ENCODE results near the gene ANO10. TPM values are rescaled to one million over a fixed set of nuclear protein-coding genes. Genes with fewer than 3 reads are reported as not detected.
"Not testable (repeated sequence)": the region's sequence is repeated elsewhere in the genome, so short reads cannot be mapped to it uniquely, and the experiment has no call there.

The ANO10 gene
- total RNA-seq, 1 donor from 2014 or later = 32.8 TPM

- DNase-seq (ENCODE audit: extremely low spot score, unreplicated experiment) = no peak
- no peak overlapping the region for H3K27ac Mint-ChIP-seq (ENCODE audit: unreplicated experiment)
Observed at GRCh38 chr3:43363621-43364266, 258.1 kb downstream of the ANO10 start.

GRCh38 chr3:43362961-43363360, 258.9 kb downstream of the ANO10 start:
- Mint-ChIP-seq H3K4me3 (ENCODE audit: unreplicated experiment) (no peak overlapping the region), H3K27me3 (ENCODE audit: unreplicated experiment) (no peaks in the 10 kb centered on the region), H3K27ac (ENCODE audit: unreplicated experiment) (no peak overlapping the region), H3K9me3 (ENCODE audit: unreplicated experiment) (no peaks in the 10 kb centered on the region), H3K4me1 (ENCODE audit: unreplicated experiment) (peaks cover 4% of the 10 kb centered on the region), H3K36me3 (ENCODE audit: unreplicated experiment) (peaks cover 12% of the 10 kb centered on the region)
- no peak for DNase-seq (ENCODE audit: extremely low spot score, unreplicated experiment)
- TF ChIP-seq CTCF (IDR thresholded peaks at IDR 0.05) = no peak

More at GRCh38 chr3:43363621-43364266, 258.1 kb downstream of the ANO10 start:
- no peak overlapping the region for H3K4me3 Mint-ChIP-seq (ENCODE audit: unreplicated experiment)
- peaks cover 12% of the 10 kb centered on the region for H3K36me3 Mint-ChIP-seq (ENCODE audit: unreplicated experiment)
- H3K27me3 Mint-ChIP-seq (ENCODE audit: unreplicated experiment) = no peaks in the 10 kb centered on the region
- H3K4me1 Mint-ChIP-seq (ENCODE audit: unreplicated experiment) = peaks cover 4% of the 10 kb centered on the region
- TF ChIP-seq CTCF (IDR thresholded peaks at IDR 0.05) = no peak
- H3K9me3 Mint-ChIP-seq (ENCODE audit: unreplicated experiment) = no peaks in the 10 kb centered on the region

GRCh38 chr3:43362183-43362582, 259.6 kb downstream of the ANO10 start:
- no peaks in the 10 kb centered on the region for H3K27me3 Mint-ChIP-seq (ENCODE audit: unreplicated experiment)
- no peak for DNase-seq (ENCODE audit: extremely low spot score, unreplicated experiment)
- peaks cover 4% of the 10 kb centered on the region for H3K4me1 Mint-ChIP-seq (ENCODE audit: unreplicated experiment)
- H3K4me3 Mint-ChIP-seq (ENCODE audit: unreplicated experiment) = no peak overlapping the region
- H3K27ac Mint-ChIP-seq (ENCODE audit: unreplicated experiment) = no peak overlapping the region
- H3K9me3 Mint-ChIP-seq (ENCODE audit: unreplicated experiment) = peaks cover 7% of the 10 kb centered on the region
- no peak for TF ChIP-seq CTCF (IDR thresholded peaks at IDR 0.05)
- peaks cover 12% of the 10 kb centered on the region for H3K36me3 Mint-ChIP-seq (ENCODE audit: unreplicated experiment)

GRCh38 chr3:43361077-43361476, 260.7 kb downstream of the ANO10 start:
- DNase-seq (ENCODE audit: extremely low spot score, unreplicated experiment) = no peak
- Mint-ChIP-seq H3K4me1 (ENCODE audit: unreplicated experiment) (peaks cover 4% of the 10 kb centered on the region), H3K36me3 (ENCODE audit: unreplicated experiment) (peaks cover 7% of the 10 kb centered on the region), H3K27ac (ENCODE audit: unreplicated experiment) (no peak overlapping the region), H3K27me3 (ENCODE audit: unreplicated experiment) (no peaks in the 10 kb centered on the region), H3K9me3 (ENCODE audit: unreplicated experiment) (peaks cover 14% of the 10 kb centered on the region), H3K4me3 (ENCODE audit: unreplicated experiment) (no peak overlapping the region)
- TF ChIP-seq CTCF (IDR thresholded peaks at IDR 0.05) = no peak

GRCh38 chr3:43356033-43356432, 265.8 kb downstream of the ANO10 start:
- peaks cover 55% of the 10 kb centered on the region for H3K9me3 Mint-ChIP-seq (ENCODE audit: unreplicated experiment)

More at GRCh38 chr3:43356033-43356432, 265.8 kb downstream of the ANO10 start:
- peaks cover 42% of the 10 kb centered on the region for H3K36me3 Mint-ChIP-seq (ENCODE audit: unreplicated experiment)
- H3K27me3 Mint-ChIP-seq (ENCODE audit: unreplicated experiment); H3K4me1 Mint-ChIP-seq (ENCODE audit: unreplicated experiment); H3K27ac Mint-ChIP-seq (ENCODE audit: unreplicated experiment); DNase-seq (ENCODE audit: extremely low spot score, unreplicated experiment); H3K4me3 Mint-ChIP-seq (ENCODE audit: unreplicated experiment): not testable (repeated sequence)
